Activated naive CD4-positive, alpha-beta T cell treated with anti-CD3 and anti-CD28 coated beads, Interleukin-2, amount 50 U/mL, for 24 hours (primary cell): ENCODE results near the gene TRMU.
"Not testable (repeated sequence)": the region's sequence is repeated elsewhere in the genome, so short reads cannot be mapped to it uniquely, and the experiment has no call there.

Experiments
- H3K27ac Mint-ChIP-seq: one replicate; pipeline ENCODE4 v1.8.0; 2021; ENCODE audit warnings: mild to moderate bottlenecking, mixed read lengths
- H3K27me3 Mint-ChIP-seq: one replicate; pipeline ENCODE4 v1.8.0; 2021; ENCODE audit warnings: mixed read lengths
- H3K36me3 Mint-ChIP-seq: one replicate; pipeline ENCODE4 v1.8.0; 2021; ENCODE audit warnings: mixed read lengths
- H3K4me1 Mint-ChIP-seq: one replicate; pipeline ENCODE4 v1.8.0; 2021; ENCODE audit warnings: mixed read lengths
- H3K4me3 Mint-ChIP-seq: one replicate; pipeline ENCODE4 v1.8.0; 2021; ENCODE audit warnings: mild to moderate bottlenecking, mixed read lengths
- H3K9me3 Mint-ChIP-seq: one replicate; pipeline ENCODE4 v1.8.0; 2021; ENCODE audit warnings: mixed read lengths

Gene TRMU

GRCh38 chr22:46390652-46391301, 55.3 kb downstream of the TRMU start:
- H3K4me1 Mint-ChIP-seq = peaks cover 5% of the 10 kb centered on the region
- H3K36me3 Mint-ChIP-seq = no peaks in the 10 kb centered on the region
- no peaks in the 10 kb centered on the region for H3K9me3 Mint-ChIP-seq
- H3K27ac Mint-ChIP-seq = no peak overlapping the region
- H3K4me3 Mint-ChIP-seq = no peak overlapping the region
- no peaks in the 10 kb centered on the region for H3K27me3 Mint-ChIP-seq

GRCh38 chr22:46391486-46392136, 56.1 kb downstream of the TRMU start:
- H3K27me3 Mint-ChIP-seq = no peaks in the 10 kb centered on the region
- H3K4me3 Mint-ChIP-seq = no peak overlapping the region
- no peak overlapping the region for H3K27ac Mint-ChIP-seq
- H3K9me3 Mint-ChIP-seq = no peaks in the 10 kb centered on the region
- no peaks in the 10 kb centered on the region for H3K36me3 Mint-ChIP-seq
- peaks cover 5% of the 10 kb centered on the region for H3K4me1 Mint-ChIP-seq

GRCh38 chr22:46392137-46392844, 56.8 kb downstream of the TRMU start:
- Mint-ChIP-seq H3K4me1 (peaks cover 5% of the 10 kb centered on the region), H3K4me3 (no peak overlapping the region), H3K9me3 (no peaks in the 10 kb centered on the region), H3K27ac (no peak overlapping the region), H3K27me3 (no peaks in the 10 kb centered on the region), H3K36me3 (no peaks in the 10 kb centered on the region)

- Mint-ChIP-seq H3K36me3 (no peaks in the 10 kb centered on the region), H3K9me3 (no peaks in the 10 kb centered on the region)
Measured at GRCh38 chr22:46393873-46394272, 58.4 kb downstream of the TRMU start.

DNA sequence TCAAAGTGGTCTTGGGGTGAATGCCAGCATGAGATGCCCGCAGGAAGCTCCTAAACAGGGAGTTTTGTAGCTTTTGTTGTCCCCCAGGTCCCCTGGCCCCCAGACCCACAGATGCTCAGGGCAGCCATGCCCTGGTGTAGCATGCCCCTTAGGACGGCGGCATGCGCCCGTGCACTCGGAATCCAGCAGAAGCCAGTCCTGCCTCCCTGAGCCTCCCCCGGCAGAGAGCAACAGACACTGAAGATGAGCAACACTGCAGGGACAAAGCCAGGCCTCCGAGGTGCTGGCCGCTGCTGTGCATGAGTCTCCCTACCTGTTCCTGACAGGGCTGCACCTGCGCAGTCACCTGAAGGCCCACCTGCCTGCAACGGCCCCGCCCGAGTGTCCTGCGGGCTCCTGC, 59.1 kb downstream of the TRMU start:
- Mint-ChIP-seq H3K4me1 (peaks cover 5% of the 10 kb centered on the region), H3K36me3 (no peaks in the 10 kb centered on the region), H3K4me3 (no peak overlapping the region), H3K27ac (no peak overlapping the region), H3K27me3 (no peaks in the 10 kb centered on the region), H3K9me3 (no peaks in the 10 kb centered on the region)

More at GRCh38 chr22:46393873-46394272, 58.4 kb downstream of the TRMU start:
- H3K27me3 Mint-ChIP-seq = no peaks in the 10 kb centered on the region
- H3K27ac Mint-ChIP-seq = no peak overlapping the region
- H3K4me1 Mint-ChIP-seq = peaks cover 5% of the 10 kb centered on the region
- H3K4me3 Mint-ChIP-seq = peak overlapping the region; percentile 11

DNA sequence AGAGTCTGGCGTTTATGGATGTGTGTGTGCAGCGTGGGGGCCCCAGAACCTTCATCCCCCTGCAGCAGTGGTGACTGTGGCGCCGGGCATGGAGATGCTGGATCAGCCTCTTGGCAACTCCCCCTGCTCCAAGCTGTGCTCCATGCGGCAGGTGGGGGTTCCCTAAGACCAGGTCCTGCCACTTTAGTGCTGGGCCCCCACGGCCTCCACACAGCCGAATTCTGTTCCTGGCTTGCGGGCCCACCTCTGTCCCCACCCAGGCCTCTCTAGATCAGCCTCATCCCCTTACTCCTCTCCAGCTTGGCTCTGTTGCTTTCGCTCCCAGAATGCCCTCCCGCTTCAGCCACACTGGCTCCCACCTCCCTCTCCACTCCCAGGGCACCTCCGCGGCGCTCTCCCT, 59.6 kb downstream of the TRMU start:
- peaks cover 5% of the 10 kb centered on the region for H3K4me1 Mint-ChIP-seq
- H3K9me3 Mint-ChIP-seq = no peaks in the 10 kb centered on the region
- H3K4me3 Mint-ChIP-seq = no peak overlapping the region
- H3K27me3 Mint-ChIP-seq = no peaks in the 10 kb centered on the region
- no peak overlapping the region for H3K27ac Mint-ChIP-seq
- H3K36me3 Mint-ChIP-seq = no peaks in the 10 kb centered on the region

DNA sequence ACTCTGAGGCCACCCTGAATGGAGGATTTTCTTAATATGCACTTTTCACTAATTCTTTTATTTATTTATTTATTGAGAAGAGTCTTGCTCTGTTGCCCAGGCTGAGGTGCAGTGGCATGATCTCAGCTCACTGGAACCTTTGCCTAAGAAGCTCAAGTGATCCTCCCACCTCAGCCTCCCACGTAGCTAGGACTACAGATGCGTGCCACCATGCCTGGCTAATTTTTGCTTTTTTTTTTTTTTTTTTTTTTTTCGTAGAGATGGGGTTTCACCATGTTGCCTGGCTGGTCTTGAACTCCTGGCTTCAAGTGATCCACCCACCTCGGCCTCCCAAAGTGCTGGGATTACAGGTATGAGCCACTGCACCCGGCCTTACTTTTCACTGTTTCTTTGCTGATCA, 61.5 kb downstream of the TRMU start:
- H3K9me3 Mint-ChIP-seq, H3K36me3 Mint-ChIP-seq, H3K27ac Mint-ChIP-seq, H3K4me1 Mint-ChIP-seq, H3K4me3 Mint-ChIP-seq, H3K27me3 Mint-ChIP-seq: not testable (repeated sequence)

DNA sequence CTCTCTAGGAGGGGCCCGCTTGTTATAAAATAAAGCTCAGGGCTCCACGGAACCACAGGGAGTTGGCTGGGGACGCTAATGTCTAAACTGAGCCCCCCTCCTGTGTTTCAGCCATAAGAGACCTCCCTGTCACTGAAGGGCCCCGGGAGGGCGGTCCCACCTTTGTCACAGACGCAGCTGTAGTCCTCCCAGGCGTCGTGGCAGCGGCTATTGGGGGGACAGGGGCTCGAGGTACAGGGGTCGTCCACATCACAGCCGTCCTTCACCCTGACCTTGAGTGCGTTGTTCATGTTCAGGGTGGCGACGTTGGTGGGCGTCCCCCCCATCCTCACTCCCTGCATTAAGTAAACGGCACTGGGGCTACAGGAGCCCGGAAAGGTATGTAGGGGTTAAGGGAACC, 62.0 kb downstream of the TRMU start:
- Mint-ChIP-seq H3K36me3 (no peaks in the 10 kb centered on the region), H3K27me3 (no peaks in the 10 kb centered on the region), H3K4me3 (no peak overlapping the region), H3K9me3 (no peaks in the 10 kb centered on the region), H3K27ac (no peak overlapping the region), H3K4me1 (peaks cover 5% of the 10 kb centered on the region)

- H3K27ac Mint-ChIP-seq = no peak overlapping the region
- H3K36me3 Mint-ChIP-seq = no peaks in the 10 kb centered on the region
- H3K4me3 Mint-ChIP-seq = no peak overlapping the region
- H3K27me3 Mint-ChIP-seq = no peaks in the 10 kb centered on the region
- H3K4me1 Mint-ChIP-seq = peaks cover 9% of the 10 kb centered on the region
- H3K9me3 Mint-ChIP-seq = no peaks in the 10 kb centered on the region
Measured at GRCh38 chr22:46397951-46398350, 62.4 kb downstream of the TRMU start.

DNA sequence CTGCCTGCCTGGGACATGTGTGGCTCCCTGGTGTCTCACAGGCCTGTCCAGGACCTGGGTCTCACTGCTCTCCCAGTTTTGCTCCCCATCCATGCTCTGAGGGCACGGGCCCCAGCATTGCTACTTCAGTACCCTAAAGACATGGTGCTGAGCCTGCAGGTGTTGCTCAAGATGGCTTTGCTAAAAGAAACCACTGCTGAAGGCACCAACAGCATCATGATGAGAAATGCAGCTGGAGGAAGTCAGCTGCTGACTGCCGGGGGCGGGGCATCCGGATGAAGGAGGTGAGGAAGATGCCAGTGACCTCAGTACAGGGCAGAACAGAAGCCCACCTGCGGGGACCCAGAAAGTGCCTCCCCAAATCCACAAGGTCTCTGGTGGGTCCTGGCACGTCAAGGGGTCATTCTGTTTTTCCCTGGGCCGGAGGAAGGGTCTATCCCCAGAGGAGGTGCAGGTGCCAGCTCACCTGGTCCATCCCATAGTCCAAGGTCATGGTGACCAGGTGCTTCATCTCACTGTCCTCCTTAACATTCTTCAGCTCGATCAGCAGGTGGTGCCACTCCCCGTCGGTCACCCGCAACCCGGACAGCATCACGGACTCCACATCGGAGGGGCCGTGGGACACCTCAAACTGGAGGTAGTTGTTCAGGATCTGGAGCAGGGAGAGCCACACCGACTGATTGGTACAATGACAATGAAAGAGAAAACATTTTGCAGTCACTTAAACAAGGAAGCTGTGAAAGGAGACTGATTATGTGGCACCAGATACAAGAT, 63.9 kb downstream of the TRMU start:
- Mint-ChIP-seq H3K4me1 (peaks cover 5% of the 10 kb centered on the region), H3K36me3 (no peaks in the 10 kb centered on the region), H3K27ac (no peak overlapping the region), H3K27me3 (no peaks in the 10 kb centered on the region), H3K9me3 (no peaks in the 10 kb centered on the region), H3K4me3 (no peak overlapping the region)

- Mint-ChIP-seq H3K9me3 (no peaks in the 10 kb centered on the region), H3K4me3 (no peak overlapping the region), H3K4me1 (peaks cover 5% of the 10 kb centered on the region), H3K27ac (no peak overlapping the region), H3K27me3 (no peaks in the 10 kb centered on the region), H3K36me3 (no peaks in the 10 kb centered on the region)
Measured at GRCh38 chr22:46401370-46401769, 65.9 kb downstream of the TRMU start.

GRCh38 chr22:46402505-46402904, 67.0 kb downstream of the TRMU start:
- Mint-ChIP-seq H3K27me3 (no peaks in the 10 kb centered on the region), H3K4me1 (peaks cover 5% of the 10 kb centered on the region), H3K36me3 (no peaks in the 10 kb centered on the region), H3K27ac (no peak overlapping the region), H3K4me3 (no peak overlapping the region), H3K9me3 (no peaks in the 10 kb centered on the region)

- H3K36me3 Mint-ChIP-seq, H3K27me3 Mint-ChIP-seq, H3K4me3 Mint-ChIP-seq, H3K4me1 Mint-ChIP-seq, H3K9me3 Mint-ChIP-seq, H3K27ac Mint-ChIP-seq: not testable (repeated sequence)
Measured at GRCh38 chr22:46403880-46404279, 68.4 kb downstream of the TRMU start.

- Mint-ChIP-seq H3K36me3 (no peaks in the 10 kb centered on the region), H3K27ac (no peak overlapping the region), H3K4me3 (no peak overlapping the region), H3K27me3 (no peaks in the 10 kb centered on the region), H3K4me1 (peaks cover 5% of the 10 kb centered on the region), H3K9me3 (no peaks in the 10 kb centered on the region)
Measured at GRCh38 chr22:46405901-46406300, 70.4 kb downstream of the TRMU start.

GRCh38 chr22:46406349-46406748, 70.8 kb downstream of the TRMU start:
- H3K27me3 Mint-ChIP-seq = no peaks in the 10 kb centered on the region
- H3K4me1 Mint-ChIP-seq = peaks cover 5% of the 10 kb centered on the region
- H3K9me3 Mint-ChIP-seq = no peaks in the 10 kb centered on the region
- no peak overlapping the region for H3K27ac Mint-ChIP-seq
- no peak overlapping the region for H3K4me3 Mint-ChIP-seq
- H3K36me3 Mint-ChIP-seq = no peaks in the 10 kb centered on the region

DNA sequence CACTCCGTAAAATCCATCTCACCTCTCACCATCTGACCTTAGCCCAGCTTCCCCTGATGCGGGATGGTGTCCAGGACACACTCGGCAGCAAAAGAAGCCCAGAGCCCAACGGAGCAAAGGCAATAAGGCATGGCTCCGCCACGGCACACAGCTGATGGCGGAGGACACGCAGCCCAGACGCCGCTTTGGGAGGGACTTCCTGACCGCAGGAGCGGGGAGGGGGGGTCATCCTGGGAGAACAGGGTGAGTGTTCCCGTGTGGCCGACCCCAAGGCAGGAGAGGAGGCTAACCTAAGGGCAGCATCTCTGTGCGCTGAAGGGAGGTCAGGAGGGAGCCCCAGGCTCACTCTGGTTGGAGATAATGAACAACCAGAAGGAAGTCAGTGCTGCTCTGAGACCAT, 71.3 kb downstream of the TRMU start:
- Mint-ChIP-seq H3K4me1 (peaks cover 5% of the 10 kb centered on the region), H3K9me3 (no peaks in the 10 kb centered on the region), H3K27me3 (no peaks in the 10 kb centered on the region), H3K27ac (no peak overlapping the region), H3K36me3 (no peaks in the 10 kb centered on the region), H3K4me3 (no peak overlapping the region)
